Spleen (tissue), 11 donors: ENCODE measurements around the gene LRMDA. TPM values are rescaled to one million over a fixed set of nuclear protein-coding genes. Genes with fewer than 3 reads are reported as not detected.

ENCODE experiments used
- DNase-seq: peaks from one replicate; pipeline ENCODE4 v3.0.0-alpha.2; 2020
- H3K27ac ChIP-seq, 8 donors: fragments of 200-600 bp; sonication (generic) in 7 of 8; 1 replicate in 4 of 8; 2 replicates in 4 of 8; pipeline versions ENCODE4 v1.5.0 to v1.8.0; 2016 to 2021; ENCODE audit warnings: inconsistent platforms in 4 of 8, mild to moderate bottlenecking in 4 of 8, moderate library complexity in 1 of 8
- H3K27me3 ChIP-seq, 7 donors: fragments of 200-600 bp; sonication (generic) in 6 of 7; replicated peaks in 1 of 7; 1 replicate in 4 of 7; 2 replicates in 3 of 7; pipeline versions ENCODE4 v1.5.0 to v1.8.0; 2016 to 2021; ENCODE audit warnings: inconsistent platforms in 3 of 7, mild to moderate bottlenecking in 1 of 7
- H3K36me3 ChIP-seq, 6 donors: fragments of 200-600 bp; sonication (generic) in 5 of 6; 1 replicate in 4 of 6; 2 replicates in 2 of 6; pipeline versions ENCODE4 v1.5.0 to v1.8.0; 2016 to 2021; ENCODE audit warnings: inconsistent platforms in 2 of 6
- H3K4me1 ChIP-seq, 6 donors: fragments of 200-600 bp; sonication (generic) in 5 of 6; 1 replicate in 3 of 6; 2 replicates in 3 of 6; pipeline versions ENCODE4 v1.5.0 to v1.8.0; 2016 to 2021; ENCODE audit warnings: inconsistent platforms in 3 of 6
- H3K4me3 ChIP-seq, 8 donors: fragments of 200-600 bp; sonication (generic) in 7 of 8; 1 replicate in 4 of 8; 2 replicates in 4 of 8; pipeline versions ENCODE4 v1.5.0 to v1.8.0; 2016 to 2021; ENCODE audit warnings: inconsistent platforms in 4 of 8, mild to moderate bottlenecking in 4 of 8, moderate library complexity in 2 of 8
- H3K9me3 ChIP-seq, 8 donors: fragments of 200-600 bp; sonication (generic) in 7 of 8; 1 replicate in 4 of 8; 2 replicates in 4 of 8; pipeline versions ENCODE4 v1.5.0 to v1.8.0; 2016 to 2021; ENCODE audit warnings: inconsistent platforms in 4 of 8
- CTCF ChIP-seq, 11 experiments: fragments of 200-600 bp in 7 of 11; fragments of 450-650 bp in 4 of 11; sonication (generic) in 4 of 11; IDR thresholded peaks in 8 of 11; conservative IDR thresholded peaks in 3 of 11; 1 replicate in 7 of 11; 2 replicates in 4 of 11; pipeline versions ENCODE4 v1.4.0 to v1.8.0; 2016 to 2021; ENCODE audit warnings: antibody characterized with exemption in 11 of 11, inconsistent platforms in 4 of 11, mild to moderate bottlenecking in 1 of 11
- POLR2A ChIP-seq, 3 donors: fragments of 450-650 bp; IDR thresholded peaks; one replicate each; pipeline ENCODE4 v1.5.1; 2017; ENCODE audit warnings: antibody characterized with exemption in 3 of 3, mild to moderate bottlenecking in 1 of 3
- POLR2AphosphoS5 ChIP-seq, 3 donors: sonication (generic); formaldehyde crosslinking; IDR thresholded peaks; one replicate each; pipeline ENCODE4 v1.5.1; 2017; ENCODE audit warnings: antibody characterized with exemption in 3 of 3
- WGBS, 5 donors: extraction: QIAGEN DNeasy Blood & Tissue Kit in 3 of 5; methylation state at CpG; one replicate each; pipeline versions ENCODE4 v1.1.5 to v1.1.7; 2013 to 2018; 5-methylcytosine and 5-hydroxymethylcytosine counted together
- intact Hi-C: fragments of 100-400 bp; cut with DNase I; formaldehyde crosslinking; loops from one replicate; pipeline ENCODE4 v1.15.0; 2023; ENCODE audit warnings: low total_unique reads
- polyA plus RNA-seq, 3 donors: library from polyadenylated mRNA; stranded (reverse); fragments of 200-250 nt; gene quantifications; one replicate each; pipeline ENCODE4 v1.2.1, GENCODE V29; 2013
- total RNA-seq, 7 donors: library from RNA; depleted of rRNA in 3 of 7; stranded (reverse); fragments of >200 nt in 3 of 7; fragmentation: NEBNext Ultra II Directional in 4 of 7; extraction: Animal tissue kit (Norgen Biotek cat#: 25700) in 4 of 7; gene quantifications; one replicate each; pipeline versions ENCODE4 v1.1.0 to v1.2.1, GENCODE V29; 2016 to 2021
- donor health status: healthy with polysubstance abuse.
- donor health status: DM: no; HTN: no; CAD: no; lungs with moderate emphysema.
- donor health status: DM: no; HTN: no; CAD: no.
- donor health status: Bipolar disorder and iron deficiency.
- donor health status: healthy.
- donor health status: DM: no; HTN: no; CAD: no.
- donor health status: DM: yes; HTN: yes; CAD: no.

The LRMDA gene
- total and polyA plus RNA-seq, 10 donors: 7.3 to 46.6 (median 28.2) TPM

- no peaks in the 10 kb centered on the region for H3K4me1 ChIP-seq
- intact Hi-C loops: no loop called here
- H3K27me3 ChIP-seq: no peaks in the 10 kb centered on the region
- DNase-seq: no peak
- H3K4me3 ChIP-seq: no peak overlapping the region
- no peak overlapping the region for H3K27ac ChIP-seq
- TF ChIP-seq POLR2AphosphoS5 (IDR thresholded peaks at IDR 0.05) (no peak), CTCF (IDR thresholded peaks at IDR 0.05 in 8 of 11, conservative IDR thresholded peaks at IDR 0.05 in 3 of 11) (no peak)
- WGBS, 5 donors: 95 to 97% (median 96%) methylated on average over 7 of the region's 7 CpGs
- H3K36me3 ChIP-seq: no peaks in the 10 kb centered on the region
- no peaks in the 10 kb centered on the region for H3K9me3 ChIP-seq
Measured at GRCh38 chr10:75639736-75640135, 208.3 kb downstream of the LRMDA start.

- no peak overlapping the region for H3K4me3 ChIP-seq
- 76 to 94% (median 88%) methylated on average over 3 of the region's 3 CpGs for WGBS, 5 donors
- H3K36me3 ChIP-seq: no peaks in the 10 kb centered on the region
- H3K27ac ChIP-seq: no peak overlapping the region
- H3K9me3 ChIP-seq: no peaks in the 10 kb centered on the region
- no peak for DNase-seq
- no peaks in the 10 kb centered on the region for H3K4me1 ChIP-seq
- TF ChIP-seq POLR2AphosphoS5 (IDR thresholded peaks at IDR 0.05) (no peak), CTCF (IDR thresholded peaks at IDR 0.05 in 8 of 11, conservative IDR thresholded peaks at IDR 0.05 in 3 of 11) (no peak), POLR2A (IDR thresholded peaks at IDR 0.05) (no peak)
- H3K27me3 ChIP-seq: no peaks in the 10 kb centered on the region
- intact Hi-C loops: no loop called here
Measured at GRCh38 chr10:75640381-75640780, 209.0 kb downstream of the LRMDA start.

GRCh38 chr10:75640803-75641202, 209.4 kb downstream of the LRMDA start:
- no peak for DNase-seq
- intact Hi-C loops: no loop called here
- no peak overlapping the region for H3K4me3 ChIP-seq
- no peaks in the 10 kb centered on the region for H3K4me1 ChIP-seq
- no peaks in the 10 kb centered on the region for H3K36me3 ChIP-seq
- TF ChIP-seq CTCF (IDR thresholded peaks at IDR 0.05 in 8 of 11, conservative IDR thresholded peaks at IDR 0.05 in 3 of 11) (no peak), POLR2AphosphoS5 (IDR thresholded peaks at IDR 0.05) (no peak), POLR2A (IDR thresholded peaks at IDR 0.05) (no peak)
- no peaks in the 10 kb centered on the region for H3K27me3 ChIP-seq
- no peaks in the 10 kb centered on the region for H3K9me3 ChIP-seq
- H3K27ac ChIP-seq: no peak overlapping the region
- WGBS, 5 donors: 93 to 100% (median 97%) methylated on average over 1 of the region's 1 CpG

GRCh38 chr10:75643405-75643804, 212.0 kb downstream of the LRMDA start:
- intact Hi-C loops: no loop called here
- no peaks in the 10 kb centered on the region for H3K36me3 ChIP-seq
- H3K4me3 ChIP-seq: no peak overlapping the region
- TF ChIP-seq POLR2AphosphoS5 (IDR thresholded peaks at IDR 0.05): no peak
- no peak for TF ChIP-seq POLR2A (IDR thresholded peaks at IDR 0.05)
- TF ChIP-seq CTCF (IDR thresholded peaks at IDR 0.05 in 8 of 11, conservative IDR thresholded peaks at IDR 0.05 in 3 of 11): no peak
- no peak for DNase-seq
- H3K27me3 ChIP-seq: no peaks in the 10 kb centered on the region
- H3K4me1 ChIP-seq: peaks cover 0 to 2% (median 0%) of the 10 kb centered on the region in 6 donors
- no peaks in the 10 kb centered on the region for H3K9me3 ChIP-seq
- no peak overlapping the region for H3K27ac ChIP-seq
- 98 to 100% (median 100%) methylated on average over 2 of the region's 2 CpGs for WGBS, 5 donors
